GM23338 (cell line): ENCODE measurements around the gene STARD8. TPM values are rescaled to one million over a fixed set of nuclear protein-coding genes. Genes with fewer than 3 reads are reported as not detected.

Experiments used
- ATAC-seq: fragments of 200-7000 bp; cut with Tn5 transposase; 3 replicates; pipeline ENCODE4 v1.9.1; 2020
- DNase-seq: peaks from one replicate; pipeline ENCODE4 v3.0.0-alpha.2; 2015; ENCODE audit warnings: low spot score
- H2AFZ ChIP-seq: fragments of 200-600 bp; sonication (generic); 2 replicates; pipeline ENCODE4 v1.8.0; 2016; ENCODE audit warnings: antibody characterized with exemption, mild to moderate bottlenecking, moderate library complexity
- H3F3A ChIP-seq: fragments of 200-600 bp; sonication (generic); replicated peaks from 2 replicates; pipeline ENCODE4 v1.8.0; 2017; ENCODE audit warnings: antibody characterized with exemption, mixed run types, low read depth
- H3K27ac ChIP-seq: fragments of 200-600 bp; sonication (generic); 2 replicates; pipeline ENCODE4 v1.6.1; 2016; ENCODE audit warnings: low read depth
- H3K27me3 ChIP-seq: fragments of 200-600 bp; sonication (generic); 2 replicates; pipeline ENCODE4 v1.8.0; 2016; ENCODE audit warnings: mild to moderate bottlenecking, mixed run types, moderate library complexity; ENCODE audit not compliant: insufficient read depth
- H3K36me3 ChIP-seq: fragments of 200-600 bp; sonication (generic); 2 replicates; pipeline ENCODE4 v1.8.0; 2016; ENCODE audit warnings: mild to moderate bottlenecking; ENCODE audit not compliant: insufficient read depth
- H3K4me1 ChIP-seq: fragments of 200-600 bp; sonication (generic); 2 replicates; pipeline ENCODE4 v1.8.0; 2016; ENCODE audit warnings: mild to moderate bottlenecking, moderate library complexity; ENCODE audit not compliant: insufficient read depth
- H3K4me2 ChIP-seq: fragments of 200-600 bp; sonication (generic); 2 replicates; pipeline ENCODE4 v1.7.1; 2017; ENCODE audit warnings: mixed run types
- H3K4me3 ChIP-seq: fragments of 200-600 bp; sonication (generic); 2 replicates; pipeline ENCODE4 v1.6.1; 2016; ENCODE audit warnings: mixed run types
- H3K79me2 ChIP-seq: fragments of 200-600 bp; sonication (generic); replicated peaks from 2 replicates; pipeline ENCODE4 v1.8.0; 2017; ENCODE audit warnings: mild to moderate bottlenecking; ENCODE audit not compliant: insufficient read depth
- H3K9me2 ChIP-seq: fragments of 200-600 bp; sonication (generic); 2 replicates; pipeline ENCODE4 v1.8.0; 2017; ENCODE audit not compliant: insufficient read depth
- H4K20me1 ChIP-seq: fragments of 200-600 bp; sonication (generic); replicated peaks from 2 replicates; pipeline ENCODE4 v1.8.0; 2017; ENCODE audit warnings: mild to moderate bottlenecking; ENCODE audit not compliant: insufficient read depth
- H3K27ac Mint-ChIP-seq: 2 replicates; pipeline ENCODE4 v1.8.0; 2020; ENCODE audit warnings: inconsistent platforms, mild to moderate bottlenecking, moderate library complexity, mixed read lengths
- H3K27me3 Mint-ChIP-seq: 3 replicates; pipeline ENCODE4 v1.8.0; 2022; ENCODE audit warnings: low read depth, mild to moderate bottlenecking, moderate library complexity, mixed read lengths, inconsistent platforms; ENCODE audit not compliant: insufficient read depth, poor library complexity
- H3K36me3 Mint-ChIP-seq: 3 replicates; pipeline ENCODE4 v1.8.0; 2021; ENCODE audit warnings: low read depth, mild to moderate bottlenecking, inconsistent platforms, moderate library complexity, mixed read lengths
- H3K4me1 Mint-ChIP-seq: 3 replicates; pipeline ENCODE4 v1.8.0; 2020; ENCODE audit warnings: mild to moderate bottlenecking, inconsistent platforms, mixed read lengths
- H3K4me3 Mint-ChIP-seq: 3 replicates; pipeline ENCODE4 v1.8.0; 2021; ENCODE audit warnings: moderate library complexity, mild to moderate bottlenecking, inconsistent platforms, mixed read lengths
- H3K9me3 Mint-ChIP-seq: 3 replicates; pipeline ENCODE4 v1.8.0; 2020; ENCODE audit warnings: moderate library complexity, mild to moderate bottlenecking, inconsistent platforms, mixed read lengths
- CREB1 ChIP-seq: fragments of 250-450 bp; sonication (Bioruptor Pico); IDR thresholded peaks from 2 replicates; pipeline ENCODE4 v1.5.0; 2020; ENCODE audit warnings: low read depth, mild to moderate bottlenecking, moderate library complexity
- EZH2phosphoT487 ChIP-seq: fragments of 200-600 bp; sonication (generic); IDR thresholded peaks from one replicate; pipeline ENCODE4 v1.8.1; 2018; ENCODE audit warnings: antibody characterized with exemption; ENCODE audit not compliant: unreplicated experiment
- NANOG ChIP-seq: IDR thresholded peaks from 2 replicates; pipeline ENCODE4 v1.6.1; 2016; ENCODE audit warnings: antibody characterized with exemption, borderline replicate concordance
- STAT1 ChIP-seq: IDR thresholded peaks from one replicate; pipeline ENCODE4 v1.6.1; 2016; ENCODE audit warnings: antibody characterized with exemption; ENCODE audit not compliant: unreplicated experiment
- ZNF114 ChIP-seq: fragments of 250-450 bp; sonication (Bioruptor Pico); IDR thresholded peaks from 2 replicates; pipeline ENCODE4 v1.5.0; 2020; ENCODE audit warnings: mild to moderate bottlenecking, moderate library complexity
- polyA plus RNA-seq: library from polyadenylated mRNA; unstranded; fragments of >200 nt; fragmentation: Nextera tagmentation; extraction: Ambion mirVana; gene quantifications from 2 replicates; pipeline ENCODE4 v1.2.1, GENCODE V29; 2016
- total RNA-seq: library from RNA; depleted of rRNA; stranded (reverse); fragments of >200 nt; shearing (Covaris generic); gene quantifications from 2 replicates; pipeline ENCODE4 v1.2.3, GENCODE V29; 2014
- TF ChIP-seq, protein P1 (sequence below): fragments of 250-450 bp; sonication (Bioruptor Pico); IDR thresholded peaks from 2 replicates; pipeline ENCODE4 v1.5.0; 2020; ENCODE audit warnings: mild to moderate bottlenecking, moderate library complexity
- TF ChIP-seq, protein P2 (sequence below): IDR thresholded peaks from one replicate; pipeline ENCODE4 v1.6.1; 2018; ENCODE audit warnings: antibody characterized with exemption; ENCODE audit not compliant: unreplicated experiment
- TF ChIP-seq, protein P3 (sequence below), 2 experiments: fragments of 200-600 bp in 1 of 2; sonication (generic) in 1 of 2; conservative IDR thresholded peaks; 2 replicates each; pipeline versions ENCODE4 v1.5.1 to v1.6.1; 2016 to 2017; ENCODE audit warnings: antibody characterized with exemption in 2 of 2, low read depth in 2 of 2, mild to moderate bottlenecking in 2 of 2, moderate library complexity in 1 of 2
- TF ChIP-seq, protein P4 (sequence below): IDR thresholded peaks from 2 replicates; pipeline ENCODE4 v1.6.1; 2016; ENCODE audit warnings: antibody characterized with exemption

STARD8 gene
- total and polyA plus RNA-seq, 2 experiments from 2014 or later: 0.74 to 5.6 TPM

DNA sequence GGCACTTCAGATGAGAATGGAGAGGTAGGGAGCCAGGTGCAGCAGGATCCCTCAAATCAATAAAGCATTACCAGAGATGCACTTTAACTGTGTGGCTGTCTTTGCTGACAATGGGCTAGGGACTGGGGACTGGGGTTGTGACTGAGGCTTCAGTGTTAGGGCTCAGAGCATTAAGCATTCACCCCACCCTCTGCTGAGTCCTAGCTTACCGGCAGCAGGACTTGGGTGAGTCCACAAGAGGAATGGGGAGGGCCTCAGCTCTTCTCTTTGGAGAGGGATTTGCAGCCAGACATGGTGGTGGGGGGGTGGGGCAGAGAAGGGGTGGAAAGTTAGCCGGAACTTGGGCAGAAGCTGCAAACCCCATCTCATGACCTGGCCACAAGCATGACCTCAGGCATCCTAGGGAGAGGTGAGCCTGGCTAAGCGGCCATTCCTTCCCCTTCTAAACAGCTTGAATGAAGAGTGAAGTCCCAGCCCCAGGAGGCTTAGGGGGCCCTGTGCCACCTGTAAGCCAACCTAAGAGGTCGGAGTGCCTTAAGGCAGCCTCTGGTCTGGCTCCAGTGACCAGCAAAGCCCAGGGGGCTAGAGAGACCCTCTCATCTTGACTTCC lies 78.4 kb downstream of the STARD8 start:
- Histone ChIP-seq H3K27me3 (no peaks in the 10 kb centered on the region), H3K36me3 (no peaks in the 10 kb centered on the region), H3K9me2 (no peaks in the 10 kb centered on the region), H3F3A (no peaks in the 10 kb centered on the region), H3K27ac (no peak overlapping the region), H3K4me2 (no peak overlapping the region), H3K79me2 (no peaks in the 10 kb centered on the region), H2AFZ (no peak overlapping the region), H4K20me1 (no peaks in the 10 kb centered on the region), H3K4me1 (no peaks in the 10 kb centered on the region), H3K4me3 (no peak overlapping the region)
- no peak overlapping the region for H3K4me3 Mint-ChIP-seq
- TF ChIP-seq ZNF114 (CRISPR knock-in tag) (no peak), CREB1 (CRISPR knock-in tag) (no peak), STAT1 (no peak), EZH2phosphoT487 (no peak), NANOG (no peak)
- TF ChIP-seq, protein P1, sequence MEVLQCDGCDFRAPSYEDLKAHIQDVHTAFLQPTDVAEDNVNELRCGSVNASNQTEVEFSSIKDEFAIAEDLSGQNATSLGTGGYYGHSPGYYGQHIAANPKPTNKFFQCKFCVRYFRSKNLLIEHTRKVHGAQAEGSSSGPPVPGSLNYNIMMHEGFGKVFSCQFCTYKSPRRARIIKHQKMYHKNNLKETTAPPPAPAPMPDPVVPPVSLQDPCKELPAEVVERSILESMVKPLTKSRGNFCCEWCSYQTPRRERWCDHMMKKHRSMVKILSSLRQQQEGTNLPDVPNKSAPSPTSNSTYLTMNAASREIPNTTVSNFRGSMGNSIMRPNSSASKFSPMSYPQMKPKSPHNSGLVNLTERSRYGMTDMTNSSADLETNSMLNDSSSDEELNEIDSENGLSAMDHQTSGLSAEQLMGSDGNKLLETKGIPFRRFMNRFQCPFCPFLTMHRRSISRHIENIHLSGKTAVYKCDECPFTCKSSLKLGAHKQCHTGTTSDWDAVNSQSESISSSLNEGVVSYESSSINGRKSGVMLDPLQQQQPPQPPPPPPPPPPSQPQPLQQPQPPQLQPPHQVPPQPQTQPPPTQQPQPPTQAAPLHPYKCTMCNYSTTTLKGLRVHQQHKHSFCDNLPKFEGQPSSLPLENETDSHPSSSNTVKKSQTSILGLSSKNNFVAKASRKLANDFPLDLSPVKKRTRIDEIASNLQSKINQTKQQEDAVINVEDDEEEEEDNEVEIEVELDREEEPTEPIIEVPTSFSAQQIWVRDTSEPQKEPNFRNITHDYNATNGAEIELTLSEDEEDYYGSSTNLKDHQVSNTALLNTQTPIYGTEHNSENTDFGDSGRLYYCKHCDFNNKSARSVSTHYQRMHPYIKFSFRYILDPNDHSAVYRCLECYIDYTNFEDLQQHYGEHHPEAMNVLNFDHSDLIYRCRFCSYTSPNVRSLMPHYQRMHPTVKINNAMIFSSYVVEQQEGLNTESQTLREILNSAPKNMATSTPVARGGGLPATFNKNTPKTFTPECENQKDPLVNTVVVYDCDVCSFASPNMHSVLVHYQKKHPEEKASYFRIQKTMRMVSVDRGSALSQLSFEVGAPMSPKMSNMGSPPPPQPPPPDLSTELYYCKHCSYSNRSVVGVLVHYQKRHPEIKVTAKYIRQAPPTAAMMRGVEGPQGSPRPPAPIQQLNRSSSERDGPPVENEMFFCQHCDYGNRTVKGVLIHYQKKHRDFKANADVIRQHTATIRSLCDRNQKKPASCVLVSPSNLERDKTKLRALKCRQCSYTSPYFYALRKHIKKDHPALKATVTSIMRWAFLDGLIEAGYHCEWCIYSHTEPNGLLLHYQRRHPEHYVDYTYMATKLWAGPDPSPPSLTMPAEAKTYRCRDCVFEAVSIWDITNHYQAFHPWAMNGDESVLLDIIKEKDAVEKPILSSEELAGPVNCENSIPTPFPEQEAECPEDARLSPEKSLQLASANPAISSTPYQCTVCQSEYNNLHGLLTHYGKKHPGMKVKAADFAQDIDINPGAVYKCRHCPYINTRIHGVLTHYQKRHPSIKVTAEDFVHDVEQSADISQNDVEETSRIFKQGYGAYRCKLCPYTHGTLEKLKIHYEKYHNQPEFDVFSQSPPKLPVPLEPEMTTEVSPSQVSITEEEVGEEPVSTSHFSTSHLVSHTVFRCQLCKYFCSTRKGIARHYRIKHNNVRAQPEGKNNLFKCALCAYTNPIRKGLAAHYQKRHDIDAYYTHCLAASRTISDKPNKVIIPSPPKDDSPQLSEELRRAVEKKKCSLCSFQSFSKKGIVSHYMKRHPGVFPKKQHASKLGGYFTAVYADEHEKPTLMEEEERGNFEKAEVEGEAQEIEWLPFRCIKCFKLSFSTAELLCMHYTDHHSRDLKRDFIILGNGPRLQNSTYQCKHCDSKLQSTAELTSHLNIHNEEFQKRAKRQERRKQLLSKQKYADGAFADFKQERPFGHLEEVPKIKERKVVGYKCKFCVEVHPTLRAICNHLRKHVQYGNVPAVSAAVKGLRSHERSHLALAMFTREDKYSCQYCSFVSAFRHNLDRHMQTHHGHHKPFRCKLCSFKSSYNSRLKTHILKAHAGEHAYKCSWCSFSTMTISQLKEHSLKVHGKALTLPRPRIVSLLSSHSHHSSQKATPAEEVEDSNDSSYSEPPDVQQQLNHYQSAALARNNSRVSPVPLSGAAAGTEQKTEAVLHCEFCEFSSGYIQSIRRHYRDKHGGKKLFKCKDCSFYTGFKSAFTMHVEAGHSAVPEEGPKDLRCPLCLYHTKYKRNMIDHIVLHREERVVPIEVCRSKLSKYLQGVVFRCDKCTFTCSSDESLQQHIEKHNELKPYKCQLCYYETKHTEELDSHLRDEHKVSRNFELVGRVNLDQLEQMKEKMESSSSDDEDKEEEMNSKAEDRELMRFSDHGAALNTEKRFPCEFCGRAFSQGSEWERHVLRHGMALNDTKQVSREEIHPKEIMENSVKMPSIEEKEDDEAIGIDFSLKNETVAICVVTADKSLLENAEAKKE: no peak
- TF ChIP-seq, protein P2, sequence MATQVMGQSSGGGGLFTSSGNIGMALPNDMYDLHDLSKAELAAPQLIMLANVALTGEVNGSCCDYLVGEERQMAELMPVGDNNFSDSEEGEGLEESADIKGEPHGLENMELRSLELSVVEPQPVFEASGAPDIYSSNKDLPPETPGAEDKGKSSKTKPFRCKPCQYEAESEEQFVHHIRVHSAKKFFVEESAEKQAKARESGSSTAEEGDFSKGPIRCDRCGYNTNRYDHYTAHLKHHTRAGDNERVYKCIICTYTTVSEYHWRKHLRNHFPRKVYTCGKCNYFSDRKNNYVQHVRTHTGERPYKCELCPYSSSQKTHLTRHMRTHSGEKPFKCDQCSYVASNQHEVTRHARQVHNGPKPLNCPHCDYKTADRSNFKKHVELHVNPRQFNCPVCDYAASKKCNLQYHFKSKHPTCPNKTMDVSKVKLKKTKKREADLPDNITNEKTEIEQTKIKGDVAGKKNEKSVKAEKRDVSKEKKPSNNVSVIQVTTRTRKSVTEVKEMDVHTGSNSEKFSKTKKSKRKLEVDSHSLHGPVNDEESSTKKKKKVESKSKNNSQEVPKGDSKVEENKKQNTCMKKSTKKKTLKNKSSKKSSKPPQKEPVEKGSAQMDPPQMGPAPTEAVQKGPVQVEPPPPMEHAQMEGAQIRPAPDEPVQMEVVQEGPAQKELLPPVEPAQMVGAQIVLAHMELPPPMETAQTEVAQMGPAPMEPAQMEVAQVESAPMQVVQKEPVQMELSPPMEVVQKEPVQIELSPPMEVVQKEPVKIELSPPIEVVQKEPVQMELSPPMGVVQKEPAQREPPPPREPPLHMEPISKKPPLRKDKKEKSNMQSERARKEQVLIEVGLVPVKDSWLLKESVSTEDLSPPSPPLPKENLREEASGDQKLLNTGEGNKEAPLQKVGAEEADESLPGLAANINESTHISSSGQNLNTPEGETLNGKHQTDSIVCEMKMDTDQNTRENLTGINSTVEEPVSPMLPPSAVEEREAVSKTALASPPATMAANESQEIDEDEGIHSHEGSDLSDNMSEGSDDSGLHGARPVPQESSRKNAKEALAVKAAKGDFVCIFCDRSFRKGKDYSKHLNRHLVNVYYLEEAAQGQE: no peak
- TF ChIP-seq, protein P3, sequence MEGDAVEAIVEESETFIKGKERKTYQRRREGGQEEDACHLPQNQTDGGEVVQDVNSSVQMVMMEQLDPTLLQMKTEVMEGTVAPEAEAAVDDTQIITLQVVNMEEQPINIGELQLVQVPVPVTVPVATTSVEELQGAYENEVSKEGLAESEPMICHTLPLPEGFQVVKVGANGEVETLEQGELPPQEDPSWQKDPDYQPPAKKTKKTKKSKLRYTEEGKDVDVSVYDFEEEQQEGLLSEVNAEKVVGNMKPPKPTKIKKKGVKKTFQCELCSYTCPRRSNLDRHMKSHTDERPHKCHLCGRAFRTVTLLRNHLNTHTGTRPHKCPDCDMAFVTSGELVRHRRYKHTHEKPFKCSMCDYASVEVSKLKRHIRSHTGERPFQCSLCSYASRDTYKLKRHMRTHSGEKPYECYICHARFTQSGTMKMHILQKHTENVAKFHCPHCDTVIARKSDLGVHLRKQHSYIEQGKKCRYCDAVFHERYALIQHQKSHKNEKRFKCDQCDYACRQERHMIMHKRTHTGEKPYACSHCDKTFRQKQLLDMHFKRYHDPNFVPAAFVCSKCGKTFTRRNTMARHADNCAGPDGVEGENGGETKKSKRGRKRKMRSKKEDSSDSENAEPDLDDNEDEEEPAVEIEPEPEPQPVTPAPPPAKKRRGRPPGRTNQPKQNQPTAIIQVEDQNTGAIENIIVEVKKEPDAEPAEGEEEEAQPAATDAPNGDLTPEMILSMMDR (conservative IDR thresholded peaks at IDR 0.05; ENCODE audit: low read depth in 2 of 2): no peak
- TF ChIP-seq, protein P4, sequence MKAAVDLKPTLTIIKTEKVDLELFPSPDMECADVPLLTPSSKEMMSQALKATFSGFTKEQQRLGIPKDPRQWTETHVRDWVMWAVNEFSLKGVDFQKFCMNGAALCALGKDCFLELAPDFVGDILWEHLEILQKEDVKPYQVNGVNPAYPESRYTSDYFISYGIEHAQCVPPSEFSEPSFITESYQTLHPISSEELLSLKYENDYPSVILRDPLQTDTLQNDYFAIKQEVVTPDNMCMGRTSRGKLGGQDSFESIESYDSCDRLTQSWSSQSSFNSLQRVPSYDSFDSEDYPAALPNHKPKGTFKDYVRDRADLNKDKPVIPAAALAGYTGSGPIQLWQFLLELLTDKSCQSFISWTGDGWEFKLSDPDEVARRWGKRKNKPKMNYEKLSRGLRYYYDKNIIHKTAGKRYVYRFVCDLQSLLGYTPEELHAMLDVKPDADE: no peak
- H3K9me3 Mint-ChIP-seq: no peaks in the 10 kb centered on the region
- no peaks in the 10 kb centered on the region for H3K4me1 Mint-ChIP-seq
- no peak overlapping the region for H3K27ac Mint-ChIP-seq
- peaks cover 8% of the 10 kb centered on the region for H3K27me3 Mint-ChIP-seq
- no peak for DNase-seq
- ATAC-seq: no peak
- H3K36me3 Mint-ChIP-seq: no peaks in the 10 kb centered on the region
